Measurements from ENCODE around the gene TSPEAR.

The TSPEAR gene

GRCh38 chr21:44489962-44490361, 221.4 kb downstream of the TSPEAR start:
- no peak for DNase-seq (ENCODE audit: low read depth)
- TF ChIP-seq CTCF (IDR thresholded peaks at IDR 0.05; ENCODE audit: control insufficient read depth, insufficient read depth, low read depth, low read length, missing control alignments) = peak; percentile 12
- H3K4me3 ChIP-seq (ENCODE audit: control insufficient read depth, low read depth, low read length) = no peak overlapping the region

- H3K4me3 ChIP-seq (ENCODE audit: control insufficient read depth, low read depth, low read length) = no peak overlapping the region
- TF ChIP-seq CTCF (IDR thresholded peaks at IDR 0.05; ENCODE audit: control insufficient read depth, insufficient read depth, low read depth, low read length, missing control alignments) = peak; percentile 68
- DNase-seq (ENCODE audit: low read depth) = no peak
Observed at GRCh38 chr21:44487831-44488230, 223.5 kb downstream of the TSPEAR start.

GRCh38 chr21:44486302-44486701, 225.1 kb downstream of the TSPEAR start:
- peak overlapping the region; percentile 30 for H3K4me3 ChIP-seq (ENCODE audit: control insufficient read depth, low read depth, low read length)
- DNase-seq (ENCODE audit: low read depth) = no peak
- no peak for TF ChIP-seq CTCF (IDR thresholded peaks at IDR 0.05; ENCODE audit: control insufficient read depth, insufficient read depth, low read depth, low read length, missing control alignments)

DNA sequence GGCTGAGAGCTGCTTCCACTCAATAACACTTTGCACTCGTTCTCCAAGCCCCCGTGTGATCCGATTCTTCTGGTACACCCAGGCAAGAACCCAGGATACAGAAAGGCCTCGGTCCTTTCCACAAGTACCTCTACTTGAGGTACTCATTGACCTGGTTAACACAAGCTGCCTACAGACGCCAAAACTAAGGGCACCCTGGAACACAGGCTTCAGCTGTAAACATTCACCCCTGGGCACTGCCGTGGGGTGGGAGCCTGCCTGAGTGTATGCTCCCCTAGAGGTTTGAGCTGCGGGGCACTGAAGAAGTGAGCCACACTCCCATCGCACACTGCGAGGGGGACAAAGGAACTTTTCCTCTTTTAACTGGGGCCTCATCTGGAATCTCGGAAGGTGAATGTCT, 225.6 kb downstream of the TSPEAR start:
- H3K4me3 ChIP-seq (ENCODE audit: control insufficient read depth, low read depth, low read length) = peak overlapping the region; percentile 28
- no peak for TF ChIP-seq CTCF (IDR thresholded peaks at IDR 0.05; ENCODE audit: control insufficient read depth, insufficient read depth, low read depth, low read length, missing control alignments)
- DNase-seq (ENCODE audit: low read depth) = no peak

- peak; percentile 24 for TF ChIP-seq CTCF (IDR thresholded peaks at IDR 0.05; ENCODE audit: control insufficient read depth, insufficient read depth, low read depth, low read length, missing control alignments)
- peak overlapping the region; percentile 28 for H3K4me3 ChIP-seq (ENCODE audit: control insufficient read depth, low read depth, low read length)
- peak; percentile 1 for DNase-seq (ENCODE audit: low read depth)
Observed at GRCh38 chr21:44485254-44485793, 226.0 kb downstream of the TSPEAR start.

DNA sequence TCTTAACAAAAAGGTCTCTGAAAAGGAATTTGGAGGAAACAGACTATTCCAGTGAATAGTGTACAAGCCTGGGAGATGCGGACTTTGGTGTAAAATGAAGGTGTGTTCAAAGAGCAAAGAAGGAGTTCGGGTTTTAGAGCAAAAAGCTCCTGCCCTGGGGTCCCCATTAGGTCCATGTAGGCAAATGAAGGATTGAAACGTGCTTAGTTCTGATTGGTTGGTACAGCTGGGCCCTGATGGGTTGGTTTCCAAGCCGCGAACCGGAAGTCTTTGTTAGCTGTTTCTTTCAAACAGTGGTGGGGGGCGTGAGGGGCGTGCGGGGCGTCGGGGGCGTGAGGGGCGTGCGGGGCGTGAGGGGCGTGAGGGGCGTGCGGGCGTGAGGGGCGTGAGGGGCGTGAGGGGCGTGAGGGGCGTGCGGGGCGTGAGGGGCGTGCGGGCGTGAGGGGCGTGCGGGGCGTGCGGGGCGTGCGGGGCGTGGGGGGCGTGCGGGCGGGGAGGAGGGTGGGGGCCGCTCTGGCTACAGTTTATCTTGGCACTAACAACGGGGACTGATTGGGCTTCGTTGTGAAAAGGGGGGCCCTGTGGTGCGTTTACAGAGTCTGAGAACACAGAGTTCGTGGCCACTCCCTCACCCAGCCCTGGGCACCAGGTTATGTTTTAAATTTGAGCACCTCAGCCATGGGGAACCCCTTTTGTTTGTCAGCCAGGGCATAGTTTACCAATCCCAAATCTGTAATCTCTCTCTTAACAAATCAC, 226.7 kb downstream of the TSPEAR start:
- no peak for DNase-seq (ENCODE audit: low read depth)
- no peak overlapping the region for H3K4me3 ChIP-seq (ENCODE audit: control insufficient read depth, low read depth, low read length)
- no peak for TF ChIP-seq CTCF (IDR thresholded peaks at IDR 0.05; ENCODE audit: control insufficient read depth, insufficient read depth, low read depth, low read length, missing control alignments)
